Fibroblast of lung (primary cell): ENCODE results near the gene NKG7. TPM values are rescaled to one million over a fixed set of nuclear protein-coding genes. Genes with fewer than 3 reads are reported as not detected.
"Not testable (repeated sequence)": the region's sequence is repeated elsewhere in the genome, so short reads cannot be mapped to it uniquely, and the experiment has no call there.

Experiments
- DNase-seq, 2 donors: peaks; one replicate each; pipeline versions ENCODE4 v3.0.0 to v3.0.0-alpha.2; 2010; ENCODE audit warnings: low read depth in 2 of 2
- H2AFZ ChIP-seq: 2 replicates; pipeline ENCODE4 v1.5.1; 2012; ENCODE audit warnings: low read length, control low read depth, inconsistent platforms
- H3K27ac ChIP-seq: 2 replicates; pipeline ENCODE4 v1.5.1; 2011; ENCODE audit warnings: low read length, control low read depth; ENCODE audit not compliant: insufficient read depth
- H3K27me3 ChIP-seq: 2 replicates; pipeline ENCODE4 v1.5.1; 2011; ENCODE audit warnings: mild to moderate bottlenecking, low read length; ENCODE audit not compliant: control insufficient read depth, insufficient read depth
- H3K36me3 ChIP-seq: 2 replicates; pipeline ENCODE4 v1.5.1; 2011; ENCODE audit warnings: low read length; ENCODE audit not compliant: control insufficient read depth, insufficient read depth
- H3K4me1 ChIP-seq: 2 replicates; pipeline ENCODE4 v1.5.1; 2011; ENCODE audit warnings: low read length; ENCODE audit not compliant: control insufficient read depth, insufficient read depth; ENCODE audit errors: extremely low read depth
- H3K4me2 ChIP-seq: 2 replicates; pipeline ENCODE4 v1.5.1; 2011; ENCODE audit warnings: low read length, control low read depth; ENCODE audit not compliant: insufficient read depth; ENCODE audit errors: extremely low read depth
- H3K4me3 ChIP-seq, 4 experiments: fragments of 200-600 bp in 1 of 4; sonication (generic) in 1 of 4; replicated peaks in 1 of 4; 2 replicates each; pipeline ENCODE4 v1.5.1; 2011 to 2016; ENCODE audit warnings: low read length in 4 of 4, low read depth in 3 of 4, mild to moderate bottlenecking in 3 of 4, control low read depth in 2 of 4, inconsistent platforms in 1 of 4, mixed read lengths in 1 of 4; ENCODE audit not compliant: insufficient read depth in 1 of 4; ENCODE audit errors: control extremely low read depth in 1 of 4
- H3K79me2 ChIP-seq: 2 replicates; pipeline ENCODE4 v1.5.1; 2012; ENCODE audit warnings: mild to moderate bottlenecking, low read length, inconsistent platforms; ENCODE audit not compliant: control insufficient read depth, insufficient read depth
- H3K9ac ChIP-seq: 2 replicates; pipeline ENCODE4 v1.5.1; 2011; ENCODE audit warnings: mild to moderate bottlenecking, low read length, control low read depth; ENCODE audit not compliant: insufficient read depth
- H3K9me3 ChIP-seq: 2 replicates; pipeline ENCODE4 v1.5.1; 2012; ENCODE audit warnings: low read depth, low read length; ENCODE audit not compliant: control insufficient read depth, insufficient read depth
- H4K20me1 ChIP-seq: 2 replicates; pipeline ENCODE4 v1.5.1; 2011; ENCODE audit warnings: low read length; ENCODE audit not compliant: control insufficient read depth, insufficient read depth; ENCODE audit errors: extremely low read depth
- CTCF ChIP-seq, 2 donors: IDR thresholded peaks in 1 of 2; conservative IDR thresholded peaks in 1 of 2; 1 replicate in 1 of 2; 2 replicates in 1 of 2; pipeline ENCODE4 v1.5.1; 2011 to 2012; ENCODE audit warnings: low read length in 2 of 2, control low read depth in 1 of 2, inconsistent platforms in 1 of 2, low read depth in 1 of 2, mild to moderate bottlenecking in 1 of 2
- EZH2 ChIP-seq: IDR thresholded peaks from 2 replicates; pipeline ENCODE4 v1.5.1; 2012; ENCODE audit warnings: low read length, control low read depth, mild to moderate bottlenecking; ENCODE audit errors: missing control alignments
- polyA plus RNA-seq, 2 donors: library from polyadenylated mRNA; depleted of rRNA in 1 of 2; stranded (reverse) in 1 of 2; unstranded in 1 of 2; fragments of >200 nt; gene quantifications; 2 replicates each; pipeline ENCODE4 v1.2.1, GENCODE V29; 2011 to 2012; ENCODE audit warnings: missing spikeins in 1 of 2
- total RNA-seq: library from RNA; depleted of rRNA; stranded (reverse); fragments of >200 nt; gene quantifications from 2 replicates; pipeline ENCODE4 v1.2.1, GENCODE V29; 2014

NKG7 gene
- total and polyA plus RNA-seq, 2 donors (not counting 1 experiment from before 2014, with no cell fraction given), result not detected

GRCh38 chr19:51418707-51419106 is 46.3 kb upstream of the NKG7 start:
- no peak overlapping the region for H3K4me3 ChIP-seq
- no peak for TF ChIP-seq CTCF (conservative IDR thresholded peaks at IDR 0.05 in 1 of 2, IDR thresholded peaks at IDR 0.05 in 1 of 2; ENCODE audit: low read depth in 1 of 2, low read length in 2 of 2)
- no peak for TF ChIP-seq EZH2

GRCh38 chr19:51417810-51418157 is 45.3 kb upstream of the NKG7 start:
- Histone ChIP-seq H3K79me2 (no peaks in the 10 kb centered on the region), H3K4me3 (no peak overlapping the region), H3K27ac (no peak overlapping the region), H3K9ac (no peak overlapping the region), H3K27me3 (no peaks in the 10 kb centered on the region), H3K9me3 (no peaks in the 10 kb centered on the region), H3K36me3 (no peaks in the 10 kb centered on the region), H2AFZ (no peak overlapping the region), H3K4me1 (no peaks in the 10 kb centered on the region), H3K4me2 (no peak overlapping the region), H4K20me1 (no peaks in the 10 kb centered on the region)
- TF ChIP-seq CTCF (conservative IDR thresholded peaks at IDR 0.05 in 1 of 2, IDR thresholded peaks at IDR 0.05 in 1 of 2; ENCODE audit: low read depth in 1 of 2, low read length in 2 of 2) (no peak), EZH2 (no peak)
- no peak for DNase-seq

More at GRCh38 chr19:51418707-51419106, 46.3 kb upstream of the NKG7 start:
- no peaks in the 10 kb centered on the region for H3K9me3 ChIP-seq
- H3K4me1 ChIP-seq, result no peaks in the 10 kb centered on the region
- no peaks in the 10 kb centered on the region for H3K27me3 ChIP-seq
- no peak overlapping the region for H3K4me2 ChIP-seq
- no peak overlapping the region for H3K27ac ChIP-seq
- DNase-seq, result no peak
- no peaks in the 10 kb centered on the region for H4K20me1 ChIP-seq
- no peak overlapping the region for H3K9ac ChIP-seq
- H3K79me2 ChIP-seq, result no peaks in the 10 kb centered on the region
- H2AFZ ChIP-seq, result no peak overlapping the region
- H3K36me3 ChIP-seq, result no peaks in the 10 kb centered on the region

- H3K4me3 ChIP-seq, result no peak within 1 kb of the TSS
- no peak within 1 kb of the TSS for H3K9ac ChIP-seq
- H3K27me3 ChIP-seq, result no peaks in the 10 kb centered on the region
- no peak for DNase-seq
- no peak within 1 kb of the TSS for H3K27ac ChIP-seq
- no peaks in the 10 kb centered on the region for H3K36me3 ChIP-seq
- no peaks in the 10 kb centered on the region for H3K4me1 ChIP-seq
- no peak within 1 kb of the TSS for H2AFZ ChIP-seq
- H3K79me2 ChIP-seq, result no peaks in the 10 kb centered on the region
- H3K4me2 ChIP-seq, result no peak within 1 kb of the TSS
- H3K9me3 ChIP-seq, result no peaks in the 10 kb centered on the region
- no peaks in the 10 kb centered on the region for H4K20me1 ChIP-seq
- no peak for TF ChIP-seq CTCF (conservative IDR thresholded peaks at IDR 0.05 in 1 of 2, IDR thresholded peaks at IDR 0.05 in 1 of 2; ENCODE audit: low read depth in 1 of 2, low read length in 2 of 2)
- TF ChIP-seq EZH2, result no peak
These were observed 44.8 kb upstream of the NKG7 start, which contains the start of gene SIGLEC10 for GRCh38 chr19:51417107-51417809. Gene SIGLEC10 (minus strand): TSS chr19:51417642. CDS start chr19:51417581, 61 bp downstream.

GRCh38 chr19:51416422-51416821 is 44.0 kb upstream of the NKG7 start:
- not testable (repeated sequence) for H3K4me3 ChIP-seq, DNase-seq, H3K79me2 ChIP-seq, H3K27ac ChIP-seq, H3K9ac ChIP-seq, H3K4me2 ChIP-seq, H3K4me1 ChIP-seq, H3K27me3 ChIP-seq, H3K36me3 ChIP-seq, H4K20me1 ChIP-seq, H3K9me3 ChIP-seq, H2AFZ ChIP-seq
